Measurements from ENCODE around the gene AFG1L. TPM values are rescaled to one million over a fixed set of nuclear protein-coding genes. Genes with fewer than 3 reads are reported as not detected.

The AFG1L gene
- total RNA-seq, 2 donors from 2014 or later, result 3.5 TPM

GRCh38 chr6:108343894-108344293, 49.0 kb downstream of the AFG1L start:
- Histone ChIP-seq H3K4me3 (no peak overlapping the region), H3K4me1 (replicated peaks) (no peaks in the 10 kb centered on the region), H3K36me3 (no peaks in the 10 kb centered on the region), H3K9me3 (no peaks in the 10 kb centered on the region), H3K27me3 (replicated peaks; ENCODE audit: insufficient read depth) (no peaks in the 10 kb centered on the region), H3K27ac (no peak overlapping the region)
- no peak for DNase-seq (ENCODE audit: low spot score)
- WGBS, result 97% methylated on average over 5 of the region's 5 CpGs
- no peak for TF ChIP-seq POLR2AphosphoS5 (IDR thresholded peaks at IDR 0.05)
- TF ChIP-seq, protein P1, sequence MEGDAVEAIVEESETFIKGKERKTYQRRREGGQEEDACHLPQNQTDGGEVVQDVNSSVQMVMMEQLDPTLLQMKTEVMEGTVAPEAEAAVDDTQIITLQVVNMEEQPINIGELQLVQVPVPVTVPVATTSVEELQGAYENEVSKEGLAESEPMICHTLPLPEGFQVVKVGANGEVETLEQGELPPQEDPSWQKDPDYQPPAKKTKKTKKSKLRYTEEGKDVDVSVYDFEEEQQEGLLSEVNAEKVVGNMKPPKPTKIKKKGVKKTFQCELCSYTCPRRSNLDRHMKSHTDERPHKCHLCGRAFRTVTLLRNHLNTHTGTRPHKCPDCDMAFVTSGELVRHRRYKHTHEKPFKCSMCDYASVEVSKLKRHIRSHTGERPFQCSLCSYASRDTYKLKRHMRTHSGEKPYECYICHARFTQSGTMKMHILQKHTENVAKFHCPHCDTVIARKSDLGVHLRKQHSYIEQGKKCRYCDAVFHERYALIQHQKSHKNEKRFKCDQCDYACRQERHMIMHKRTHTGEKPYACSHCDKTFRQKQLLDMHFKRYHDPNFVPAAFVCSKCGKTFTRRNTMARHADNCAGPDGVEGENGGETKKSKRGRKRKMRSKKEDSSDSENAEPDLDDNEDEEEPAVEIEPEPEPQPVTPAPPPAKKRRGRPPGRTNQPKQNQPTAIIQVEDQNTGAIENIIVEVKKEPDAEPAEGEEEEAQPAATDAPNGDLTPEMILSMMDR (IDR thresholded peaks at IDR 0.05), result no peak
- no peak for TF ChIP-seq POLR2A (IDR thresholded peaks at IDR 0.05)
- intact Hi-C loops (cut with DNase I), result no loop called here

GRCh38 chr6:108348655-108349349, 53.9 kb downstream of the AFG1L start:
- Histone ChIP-seq H3K36me3 (no peaks in the 10 kb centered on the region), H3K27me3 (replicated peaks; ENCODE audit: insufficient read depth) (no peaks in the 10 kb centered on the region), H3K27ac (no peak overlapping the region), H3K4me3 (no peak overlapping the region), H3K9me3 (no peaks in the 10 kb centered on the region), H3K4me1 (replicated peaks) (no peaks in the 10 kb centered on the region)
- intact Hi-C loops (cut with DNase I), result no loop called here
- DNase-seq (ENCODE audit: low spot score), result no peak
- TF ChIP-seq, protein P1 (IDR thresholded peaks at IDR 0.05), result no peak
- peak; percentile 42 for TF ChIP-seq POLR2AphosphoS5 (IDR thresholded peaks at IDR 0.05)
- no peak for TF ChIP-seq POLR2A (IDR thresholded peaks at IDR 0.05)
- 83% methylated on average over 5 of the region's 5 CpGs for whole genome bisulfite sequencing

GRCh38 chr6:108350528-108350927, 55.7 kb downstream of the AFG1L start:
- 94% methylated on average over 1 of the region's 1 CpG for WGBS
- no peak for DNase-seq (ENCODE audit: low spot score)
- Histone ChIP-seq H3K4me1 (replicated peaks) (no peaks in the 10 kb centered on the region), H3K36me3 (no peaks in the 10 kb centered on the region), H3K9me3 (no peaks in the 10 kb centered on the region), H3K4me3 (no peak overlapping the region), H3K27ac (no peak overlapping the region), H3K27me3 (replicated peaks; ENCODE audit: insufficient read depth) (no peaks in the 10 kb centered on the region)
- TF ChIP-seq, protein P1 (IDR thresholded peaks at IDR 0.05), result no peak
- no peak for TF ChIP-seq POLR2A (IDR thresholded peaks at IDR 0.05)
- no peak for TF ChIP-seq POLR2AphosphoS5 (IDR thresholded peaks at IDR 0.05)
- intact Hi-C loops (cut with DNase I), result no loop called here

- intact Hi-C loops (cut with DNase I), result no loop called here
- H3K27me3 ChIP-seq (replicated peaks; ENCODE audit: insufficient read depth), result no peaks in the 10 kb centered on the region
Measured at GRCh38 chr6:108353853-108354252, 59.0 kb downstream of the AFG1L start.

More at GRCh38 chr6:108353853-108354252, 59.0 kb downstream of the AFG1L start:
- no peak for TF ChIP-seq POLR2A (IDR thresholded peaks at IDR 0.05)
- TF ChIP-seq, protein P1 (IDR thresholded peaks at IDR 0.05), result no peak
- no peak for TF ChIP-seq POLR2AphosphoS5 (IDR thresholded peaks at IDR 0.05)
- Histone ChIP-seq H3K4me3 (no peak overlapping the region), H3K36me3 (no peaks in the 10 kb centered on the region), H3K27ac (no peak overlapping the region), H3K4me1 (replicated peaks) (no peaks in the 10 kb centered on the region), H3K9me3 (no peaks in the 10 kb centered on the region)
- WGBS, result 100% methylated on average over 1 of the region's 1 CpG
- DNase-seq (ENCODE audit: low spot score), result no peak

Data from prostate gland (tissue), 2 donors.